Activated CD8-positive, alpha-beta memory T cell treated with anti-CD3 and anti-CD28 coated beads, Interleukin-2, amount 50 U/mL, for 1 hour (primary cell): ENCODE measurements around the gene STPG3.
A peak's percentile ranks its signal among the peaks of the same experiment; 100 is the strongest.

ENCODE experiments used
- DNase-seq: peaks from one replicate; pipeline ENCODE4 v3.0.0-alpha.2; 2020; ENCODE audit errors: extremely low read depth

STPG3 gene

GRCh38 chr9:137251194-137251461, at the start of gene STPG3:
Gene STPG3 (plus strand): TSS chr9:137251286. CDS start chr9:137251287, 1 bp downstream.
- DNase-seq: no peak

- DNase-seq: no peak
Measured at GRCh38 chr9:137202966-137203365, 48.1 kb upstream of the STPG3 start.

GRCh38 chr9:137204731-137205125, 46.4 kb upstream of the STPG3 start:
- DNase-seq: no peak

GRCh38 chr9:137205126-137206069, 45.7 kb upstream of the STPG3 start, which contains the start of the genes NDOR1 and TMEM203:
Gene NDOR1 (plus strand): TSS chr9:137205700. CDS start chr9:137205778, 78 bp downstream.
Gene TMEM203 (minus strand): TSS chr9:137205648. CDS start chr9:137205414, 234 bp downstream.
- DNase-seq: peak; percentile 76

- DNase-seq: no peak
Measured at GRCh38 chr9:137206602-137207001, 44.5 kb upstream of the STPG3 start.

- DNase-seq: no peak
Measured at GRCh38 chr9:137211532-137211931, 39.6 kb upstream of the STPG3 start.

- DNase-seq: no peak
Measured at GRCh38 chr9:137212520-137212919, 38.6 kb upstream of the STPG3 start.

GRCh38 chr9:137213160-137214060, 37.7 kb upstream of the STPG3 start:
- DNase-seq: no peak

GRCh38 chr9:137214620-137215019, 36.5 kb upstream of the STPG3 start:
- no peak for DNase-seq

GRCh38 chr9:137215196-137215986, 35.7 kb upstream of the STPG3 start:
- DNase-seq: no peak

GRCh38 chr9:137216188-137216965, 34.7 kb upstream of the STPG3 start:
- no peak for DNase-seq

GRCh38 chr9:137217276-137218211, 33.5 kb upstream of the STPG3 start:
- DNase-seq: no peak

GRCh38 chr9:137218212-137218753, 32.8 kb upstream of the STPG3 start:
- no peak for DNase-seq

GRCh38 chr9:137218754-137219271, 32.3 kb upstream of the STPG3 start:
- no peak for DNase-seq

- no peak for DNase-seq
Measured at GRCh38 chr9:137219757-137220316, 31.2 kb upstream of the STPG3 start.

- no peak for DNase-seq
Measured at GRCh38 chr9:137220317-137221094, 30.6 kb upstream of the STPG3 start.

GRCh38 chr9:137221095-137221505, 30.0 kb upstream of the STPG3 start:
- no peak for DNase-seq

GRCh38 chr9:137221506-137222111, 29.5 kb upstream of the STPG3 start:
- no peak for DNase-seq
